Measurements from ENCODE around the gene EDIL3.
"Not testable (repeated sequence)": the region's sequence is repeated elsewhere in the genome, so short reads cannot be mapped to it uniquely, and the experiment has no call there.

EDIL3 gene

DNA sequence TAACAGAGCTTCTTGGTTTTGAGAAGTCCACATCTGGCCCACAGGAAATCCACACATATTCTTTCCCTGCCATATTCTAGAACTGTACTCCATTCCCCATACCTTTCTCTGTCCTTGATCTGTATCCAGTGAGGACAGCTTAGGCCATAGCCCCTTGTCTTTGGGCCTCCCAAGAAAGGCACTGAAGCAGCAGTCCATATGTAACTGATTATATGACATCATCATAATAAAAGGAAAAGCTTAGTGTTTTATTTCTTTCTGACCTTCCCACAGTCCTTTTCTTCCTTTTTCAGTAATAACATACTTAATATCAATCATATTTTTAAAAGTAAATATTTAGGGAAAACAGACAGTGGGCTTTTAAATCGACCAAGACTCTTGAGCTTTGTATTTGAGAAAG lies 222.0 kb downstream of the EDIL3 start:
- TF ChIP-seq CTCF (IDR thresholded peaks at IDR 0.05; ENCODE audit: low read length, missing control alignments), result no peak
- no peak overlapping the region for H3K4me3 ChIP-seq (replicated peaks; ENCODE audit: low read depth, low read length)
- no peak for DNase-seq (ENCODE audit: low read depth)

GRCh38 chr5:84160650-84161049 lies 224.0 kb downstream of the EDIL3 start:
- not testable (repeated sequence) for DNase-seq (ENCODE audit: low read depth); H3K4me3 ChIP-seq (replicated peaks; ENCODE audit: low read depth, low read length)

GRCh38 chr5:84149094-84149493 lies 235.6 kb downstream of the EDIL3 start:
- TF ChIP-seq CTCF (IDR thresholded peaks at IDR 0.05; ENCODE audit: low read length, missing control alignments), result no peak
- H3K4me3 ChIP-seq (replicated peaks; ENCODE audit: low read depth, low read length), result no peak overlapping the region
- no peak for DNase-seq (ENCODE audit: low read depth)

GRCh38 chr5:84148651-84149050 lies 236.0 kb downstream of the EDIL3 start:
- H3K4me3 ChIP-seq (replicated peaks; ENCODE audit: low read depth, low read length), result no peak overlapping the region
- no peak for DNase-seq (ENCODE audit: low read depth)
- TF ChIP-seq CTCF (IDR thresholded peaks at IDR 0.05; ENCODE audit: low read length, missing control alignments), result no peak

- no peak for DNase-seq (ENCODE audit: low read depth)
- no peak for TF ChIP-seq CTCF (IDR thresholded peaks at IDR 0.05; ENCODE audit: low read length, missing control alignments)
- no peak overlapping the region for H3K4me3 ChIP-seq (replicated peaks; ENCODE audit: low read depth, low read length)
Measured at GRCh38 chr5:84137541-84137940, 247.1 kb downstream of the EDIL3 start.

GRCh38 chr5:84131372-84131771 lies 253.3 kb downstream of the EDIL3 start:
- no peak for TF ChIP-seq CTCF (IDR thresholded peaks at IDR 0.05; ENCODE audit: low read length, missing control alignments)
- no peak for DNase-seq (ENCODE audit: low read depth)
- no peak overlapping the region for H3K4me3 ChIP-seq (replicated peaks; ENCODE audit: low read depth, low read length)

DNA sequence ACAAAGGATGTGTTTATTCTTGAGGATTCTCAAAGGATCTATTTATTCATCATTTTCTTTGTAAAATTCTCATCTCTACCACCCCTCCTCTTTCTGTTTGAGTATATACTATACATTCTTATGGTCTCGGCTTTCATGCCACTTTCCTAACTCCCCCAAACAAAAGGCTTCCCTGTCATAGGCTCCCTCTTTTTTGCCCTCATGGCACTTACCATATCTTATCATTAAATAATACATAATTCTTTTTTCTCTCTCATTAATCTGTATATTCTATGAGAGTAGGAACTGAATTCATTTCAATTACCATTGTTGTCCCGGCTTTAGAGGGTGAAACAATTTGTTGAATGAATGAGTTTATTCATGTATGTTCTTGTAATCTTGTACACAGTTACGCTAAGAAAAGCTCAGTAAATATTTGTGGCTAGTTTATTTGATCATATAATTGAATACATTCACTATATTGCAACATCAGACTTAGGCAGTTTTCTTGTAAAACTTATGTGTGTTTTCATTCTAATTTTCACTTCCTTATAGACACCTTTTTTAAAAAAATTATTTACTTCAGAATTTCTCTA lies 254.6 kb downstream of the EDIL3 start:
- no peak for TF ChIP-seq CTCF (IDR thresholded peaks at IDR 0.05; ENCODE audit: low read length, missing control alignments)

More for the DNA sequence above, 254.6 kb downstream of the EDIL3 start:
- no peak overlapping the region for H3K4me3 ChIP-seq (replicated peaks; ENCODE audit: low read depth, low read length)
- no peak for DNase-seq (ENCODE audit: low read depth)

Data from fibroblast of pulmonary artery (primary cell).